Activated CD8-positive, alpha-beta memory T cell treated with anti-CD3 and anti-CD28 coated beads for 48 hours (primary cell): ENCODE data around the gene ZNF142.
A peak's percentile ranks its signal among the peaks of the same experiment; 100 is the strongest.
"Not testable (repeated sequence)": the region's sequence is repeated elsewhere in the genome, so short reads cannot be mapped to it uniquely, and the experiment has no call there.

Experiments used
- DNase-seq, 3 experiments: peaks; one replicate each; pipeline ENCODE4 v3.0.0-alpha.2; 2020; ENCODE audit warnings: low read depth in 2 of 3, low spot score in 2 of 3

The ZNF142 gene, protein sequence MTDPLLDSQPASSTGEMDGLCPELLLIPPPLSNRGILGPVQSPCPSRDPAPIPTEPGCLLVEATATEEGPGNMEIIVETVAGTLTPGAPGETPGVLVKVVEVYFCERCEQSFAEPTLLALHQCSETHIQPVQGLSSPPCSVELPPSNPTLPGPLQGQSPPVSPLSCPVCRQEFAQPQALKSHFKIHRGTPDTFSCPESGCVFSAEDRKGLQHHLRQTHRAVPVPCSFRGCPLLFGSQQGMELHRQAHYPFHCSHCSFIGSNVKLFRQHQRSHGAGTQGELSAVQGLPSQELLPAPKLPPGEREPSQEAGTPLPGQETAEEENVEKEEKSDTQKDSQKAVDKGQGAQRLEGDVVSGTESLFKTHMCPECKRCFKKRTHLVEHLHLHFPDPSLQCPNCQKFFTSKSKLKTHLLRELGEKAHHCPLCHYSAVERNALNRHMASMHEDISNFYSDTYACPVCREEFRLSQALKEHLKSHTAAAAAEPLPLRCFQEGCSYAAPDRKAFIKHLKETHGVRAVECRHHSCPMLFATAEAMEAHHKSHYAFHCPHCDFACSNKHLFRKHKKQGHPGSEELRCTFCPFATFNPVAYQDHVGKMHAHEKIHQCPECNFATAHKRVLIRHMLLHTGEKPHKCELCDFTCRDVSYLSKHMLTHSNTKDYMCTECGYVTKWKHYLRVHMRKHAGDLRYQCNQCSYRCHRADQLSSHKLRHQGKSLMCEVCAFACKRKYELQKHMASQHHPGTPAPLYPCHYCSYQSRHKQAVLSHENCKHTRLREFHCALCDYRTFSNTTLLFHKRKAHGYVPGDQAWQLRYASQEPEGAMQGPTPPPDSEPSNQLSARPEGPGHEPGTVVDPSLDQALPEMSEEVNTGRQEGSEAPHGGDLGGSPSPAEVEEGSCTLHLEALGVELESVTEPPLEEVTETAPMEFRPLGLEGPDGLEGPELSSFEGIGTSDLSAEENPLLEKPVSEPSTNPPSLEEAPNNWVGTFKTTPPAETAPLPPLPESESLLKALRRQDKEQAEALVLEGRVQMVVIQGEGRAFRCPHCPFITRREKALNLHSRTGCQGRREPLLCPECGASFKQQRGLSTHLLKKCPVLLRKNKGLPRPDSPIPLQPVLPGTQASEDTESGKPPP (N-terminal part only)

DNA sequence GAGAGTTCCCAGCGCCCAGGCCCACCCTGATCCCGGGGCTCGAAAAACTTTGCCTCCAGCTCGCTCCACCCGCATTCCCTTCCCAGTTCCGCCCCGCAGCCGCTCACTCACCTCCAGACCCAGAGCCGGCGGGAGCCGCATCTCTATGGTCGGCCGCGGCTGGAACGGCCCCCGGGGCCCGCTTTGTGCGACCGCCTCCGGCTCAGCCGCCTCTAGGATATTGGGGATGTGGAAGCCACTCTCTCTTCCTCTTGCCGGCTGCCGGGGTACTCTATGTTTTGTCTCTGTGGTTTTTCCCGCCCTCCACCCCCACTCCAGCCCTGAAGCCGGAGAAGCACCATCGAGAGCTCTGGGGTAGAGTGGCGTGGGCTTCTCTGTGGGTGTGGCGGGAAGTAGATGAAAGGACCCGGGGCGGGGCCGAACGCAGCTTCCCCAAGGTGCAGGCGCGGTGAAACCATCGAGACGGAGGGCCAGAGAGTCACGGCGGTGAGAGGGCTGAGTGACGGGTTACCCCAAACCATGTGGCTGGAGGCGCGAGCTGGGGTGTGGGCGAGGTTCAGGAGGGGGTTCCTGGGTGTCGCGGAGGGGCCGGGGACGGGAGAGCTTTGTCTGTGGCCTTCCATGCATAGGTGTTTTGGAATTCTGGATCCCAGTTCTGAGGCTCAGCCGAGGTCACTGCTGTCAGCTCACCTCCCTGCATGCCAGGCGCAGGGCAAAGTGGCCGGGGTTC, at the start of gene ZNF142, which contains the start of gene BCS1L:
TSS of gene ZNF142 (minus strand) at position 366 of the 730 bp plus-strand sequence. CDS start 3,194 bp downstream, outside the sequence.
TSS of gene BCS1L (plus strand) at position 426 of the 730 bp plus-strand sequence. CDS start 1,305 bp downstream, outside the sequence.
- peak; percentile 85 to 92 (median 90) for DNase-seq

GRCh38 chr2:218708086-218708485, 48.7 kb upstream of the ZNF142 start:
- DNase-seq = no peak

- no peak for DNase-seq
These were observed 43.9 kb upstream of the ZNF142 start for GRCh38 chr2:218703341-218703740.

DNA sequence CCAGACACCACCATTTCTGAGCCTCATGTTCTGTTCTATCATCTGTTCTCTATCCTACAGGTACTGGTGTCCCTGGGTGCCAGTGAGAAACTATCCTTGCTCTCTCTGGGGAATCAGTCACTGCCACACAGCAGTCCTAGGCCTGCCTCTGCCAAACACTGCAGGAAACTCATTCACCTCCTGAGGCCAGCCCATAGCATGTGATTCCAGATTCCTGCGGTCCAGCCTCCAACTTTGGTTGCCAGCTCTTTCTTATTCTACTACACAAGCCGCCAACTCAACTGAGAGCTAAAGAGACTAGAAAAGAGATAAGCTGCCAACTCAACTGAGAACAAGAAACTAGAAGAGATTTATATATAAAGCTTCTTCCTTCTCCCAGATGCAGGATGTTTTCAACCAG, 42.4 kb upstream of the ZNF142 start:
- no peak for DNase-seq

DNA sequence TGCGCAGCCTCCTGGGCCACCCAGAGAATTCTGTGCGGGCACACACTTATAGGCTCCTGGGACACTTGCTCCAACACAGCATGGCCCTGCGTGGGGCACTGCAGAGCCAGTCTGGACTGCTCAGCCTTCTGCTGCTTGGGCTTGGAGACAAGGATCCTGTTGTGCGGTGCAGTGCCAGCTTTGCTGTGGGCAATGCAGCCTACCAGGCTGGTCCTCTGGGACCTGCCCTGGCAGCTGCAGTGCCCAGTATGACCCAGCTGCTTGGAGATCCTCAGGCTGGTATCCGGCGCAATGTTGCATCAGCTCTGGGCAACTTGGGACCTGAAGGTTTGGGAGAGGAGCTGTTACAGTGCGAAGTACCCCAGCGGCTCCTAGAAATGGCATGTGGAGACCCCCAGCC, 39.5 kb upstream of the ZNF142 start:
- DNase-seq = no peak

- no peak for DNase-seq
These were observed 35.2 kb upstream of the ZNF142 start for GRCh38 chr2:218694405-218695145.

DNA sequence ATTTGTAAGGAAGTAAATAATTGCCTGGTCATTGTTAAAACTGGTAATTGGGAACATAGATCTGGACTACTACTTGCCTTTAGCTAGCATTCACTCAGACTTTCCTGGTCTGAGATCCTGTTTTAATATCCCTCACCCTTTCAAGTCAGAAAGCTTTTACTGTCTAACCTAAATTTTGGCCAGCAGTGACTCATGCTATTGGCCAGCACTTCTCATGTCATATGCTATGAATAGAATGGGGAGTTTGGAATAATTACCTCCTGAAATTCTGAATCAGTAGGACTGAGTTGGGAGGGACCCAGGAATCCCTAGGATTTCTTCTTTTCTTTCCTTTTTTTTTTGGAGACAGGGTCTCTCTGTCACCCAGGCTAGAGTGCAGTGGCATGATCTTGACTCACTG, 31.8 kb upstream of the ZNF142 start:
- no peak for DNase-seq

GRCh38 chr2:218687400-218688060, 28.1 kb upstream of the ZNF142 start:
- DNase-seq = not testable (repeated sequence)

DNA sequence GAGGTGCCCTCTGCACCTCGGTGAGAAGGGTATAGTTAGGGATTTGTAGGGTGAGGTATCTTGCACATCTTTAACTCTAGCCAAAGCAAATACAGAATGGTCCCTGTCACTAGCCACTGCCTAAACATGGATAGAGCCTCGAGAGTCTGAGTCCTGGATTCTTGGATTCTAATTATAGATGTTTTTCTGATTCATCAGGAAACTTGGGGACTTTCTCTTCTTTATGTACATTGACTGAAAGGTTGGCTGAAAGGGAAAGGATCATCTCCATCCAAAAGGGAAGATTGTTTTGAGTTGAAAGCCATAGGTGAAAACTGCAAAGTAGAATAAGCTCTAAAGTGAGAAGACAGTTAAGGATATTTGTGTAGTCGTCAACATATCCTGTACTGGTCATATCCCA, 20.6 kb upstream of the ZNF142 start:
- no peak for DNase-seq

DNA sequence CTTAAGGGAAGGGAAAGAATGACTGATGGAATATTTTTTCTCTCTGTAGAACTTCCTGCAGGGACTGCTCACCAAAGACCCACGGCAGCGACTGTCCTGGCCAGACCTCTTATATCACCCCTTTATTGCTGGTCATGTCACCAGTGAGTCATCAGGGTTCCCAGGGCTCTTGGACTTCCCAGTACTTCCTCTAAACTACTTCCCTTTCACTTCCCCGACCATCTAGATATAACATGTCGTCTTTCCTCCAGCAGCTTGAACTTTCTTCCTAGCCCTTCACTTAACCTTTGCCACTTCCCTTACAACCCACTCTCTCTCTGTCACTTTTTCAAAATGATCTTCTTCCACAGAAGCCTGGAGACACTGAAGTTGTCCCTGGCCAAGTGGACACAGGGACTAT, 19.7 kb upstream of the ZNF142 start:
- DNase-seq = no peak

GRCh38 chr2:218671654-218672566, 12.5 kb upstream of the ZNF142 start, which contains the start of the genes RNF25 and STK36:
Gene RNF25 (minus strand): TSS chr2:218672002. CDS start chr2:218671970, 32 bp downstream.
Gene STK36 (plus strand): TSS chr2:218672086. CDS start chr2:218672830, 744 bp downstream.
- DNase-seq = peak; percentile 51 to 63 (median 62)

DNA sequence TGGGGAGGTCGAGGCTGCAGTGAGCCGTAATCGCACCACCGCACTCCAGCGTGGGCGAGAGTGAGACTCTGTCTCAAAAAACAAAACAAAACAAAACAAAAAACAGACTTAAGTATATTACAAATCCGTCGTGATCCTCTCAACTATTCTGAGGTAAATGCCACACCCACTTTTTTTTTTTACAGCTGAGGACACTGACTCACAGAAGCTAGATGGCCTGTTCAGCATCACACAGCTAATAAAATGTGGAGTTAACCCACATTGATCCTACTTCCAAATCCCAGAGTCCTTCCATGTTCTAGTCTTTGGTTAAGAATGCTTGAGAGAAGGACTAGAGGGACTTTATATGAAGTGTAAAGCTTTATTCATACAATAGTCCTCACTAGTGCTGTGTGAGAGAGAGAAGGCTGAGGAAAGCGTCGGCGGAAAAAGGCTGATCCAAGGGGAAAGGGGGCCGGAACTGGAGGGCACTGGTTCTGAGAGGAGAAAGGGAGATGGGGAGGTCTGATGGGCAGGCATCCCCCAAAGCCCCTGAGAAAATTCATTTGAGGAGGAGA, 11.8 kb upstream of the ZNF142 start:
- DNase-seq = no peak

DNA sequence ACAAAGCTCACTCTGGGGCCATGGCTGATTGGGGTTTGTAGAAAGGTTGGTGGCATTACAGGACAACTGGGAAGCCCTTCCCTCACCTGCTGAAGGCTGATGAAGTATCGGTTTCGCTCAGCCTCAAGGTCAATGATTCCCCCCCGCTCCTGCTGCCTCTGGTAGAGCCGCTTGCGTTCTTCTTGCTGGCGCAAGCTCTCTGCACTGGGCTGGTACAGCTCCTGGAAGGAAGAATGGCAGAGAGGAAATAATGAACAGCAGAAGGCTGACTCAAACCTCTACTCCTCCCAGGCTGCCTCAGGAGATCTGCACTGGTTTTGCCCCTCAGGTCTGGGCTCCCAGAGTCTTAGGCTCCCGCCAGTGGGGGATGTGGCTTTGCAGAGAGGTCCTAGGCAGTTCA, 5.2 kb upstream of the ZNF142 start:
- no peak for DNase-seq

- no peak for DNase-seq
These were observed 4.5 kb upstream of the ZNF142 start for GRCh38 chr2:218663901-218664300.

DNA sequence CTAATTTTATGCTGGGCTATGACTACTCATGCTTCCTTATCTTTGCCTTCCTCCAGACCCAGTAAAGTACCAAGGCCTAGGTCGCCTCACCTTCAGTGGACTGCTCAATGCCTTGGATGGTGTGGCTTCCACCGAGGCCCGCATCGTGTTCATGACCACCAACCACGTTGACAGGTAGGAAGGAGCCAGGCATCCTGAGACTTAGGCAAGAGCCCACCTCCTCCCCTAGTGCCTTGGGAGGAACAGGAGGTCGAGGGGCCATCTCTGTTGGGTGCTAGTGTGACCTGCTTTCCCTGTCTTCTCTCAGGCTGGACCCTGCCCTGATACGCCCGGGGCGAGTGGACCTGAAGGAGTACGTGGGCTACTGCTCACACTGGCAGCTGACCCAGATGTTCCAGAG, 3.4 kb upstream of the ZNF142 start:
- no peak for DNase-seq

- no peak for DNase-seq
These were observed 3.0 kb upstream of the ZNF142 start for GRCh38 chr2:218662377-218662776.

DNA sequence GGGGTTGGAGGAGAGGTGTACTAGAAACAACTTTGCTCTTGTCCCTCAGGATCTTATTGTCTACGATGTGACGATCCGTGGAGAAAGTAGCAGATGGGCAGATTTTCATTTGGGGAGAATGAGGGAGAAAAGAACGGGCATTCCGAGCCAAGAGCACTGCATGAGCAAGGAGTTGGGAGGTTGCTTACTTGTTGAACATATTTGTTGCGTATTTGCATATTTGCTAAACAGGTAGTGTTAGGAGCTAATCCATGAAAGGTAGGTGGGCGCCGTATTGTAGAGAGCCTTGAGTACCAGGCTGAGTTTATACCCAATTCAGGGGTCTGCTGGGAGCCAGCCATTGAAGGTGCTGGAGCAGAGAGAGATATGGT, 550 bp upstream of the ZNF142 start:
- no peak for DNase-seq

DNA sequence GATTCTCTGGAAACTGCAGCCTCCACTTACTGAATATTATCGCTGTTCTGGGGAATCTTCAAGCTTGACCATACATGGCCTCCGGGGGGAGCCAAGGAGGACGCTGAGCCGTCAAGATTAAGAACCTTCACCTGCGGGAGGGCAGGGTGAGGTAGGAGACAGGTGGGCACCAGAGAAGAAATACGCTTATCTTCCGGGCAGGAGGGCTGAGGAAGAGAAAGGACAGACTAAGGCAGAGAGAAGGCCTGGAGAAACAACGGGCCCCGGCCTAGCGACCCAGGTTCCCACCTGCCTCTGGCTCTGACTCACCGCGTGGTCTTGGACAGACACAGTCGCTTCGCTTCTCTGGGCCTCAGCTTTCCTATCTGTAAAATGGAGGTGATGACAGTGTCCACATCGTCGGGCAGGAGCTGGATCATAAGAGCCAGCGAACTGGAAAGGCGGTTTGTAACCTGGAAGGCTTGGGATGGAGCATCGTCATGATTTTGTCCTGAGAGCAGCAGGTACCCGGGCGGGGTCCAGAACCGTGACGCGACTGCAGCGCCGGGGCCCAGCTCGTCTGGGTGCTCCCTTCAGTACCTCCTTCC, 659 bp downstream of the ZNF142 start:
- DNase-seq = peak; percentile 23 to 37 (median 24)
